Loucy (cell line): ENCODE data around the gene ATG2A.

Source experiments
- CTCF ChIP-seq: fragments of 200-600 bp; sonication (generic); conservative IDR thresholded peaks from 2 replicates; pipeline ENCODE4 v1.5.1; 2014; ENCODE audit warnings: mild to moderate bottlenecking, antibody characterized with exemption, low read length
- EZH2phosphoT487 ChIP-seq: fragments of 200-600 bp; IDR thresholded peaks from 2 replicates; pipeline ENCODE4 v1.6.1; 2018; ENCODE audit warnings: antibody characterized with exemption, mild to moderate bottlenecking, moderate library complexity, borderline replicate concordance

GRCh38 chr11:64898076-64898445 is 18.9 kb downstream of the ATG2A start:
- TF ChIP-seq CTCF (no peak), EZH2phosphoT487 (no peak)
